Fibroblast of the aortic adventitia (primary cell): ENCODE results near the gene DNAH17. TPM values are rescaled to one million over a fixed set of nuclear protein-coding genes. Genes with fewer than 3 reads are reported as not detected.

Source experiments
- DNase-seq: peaks from one replicate; pipeline ENCODE4 v3.0.0-alpha.2; 2010; ENCODE audit warnings: low read depth
- H3K4me3 ChIP-seq: 2 replicates; pipeline ENCODE4 v1.5.1; 2011; ENCODE audit warnings: low read depth, mild to moderate bottlenecking, control low read depth, low read length, moderate library complexity
- total RNA-seq: library from RNA; depleted of rRNA; stranded (reverse); fragments of >200 nt; gene quantifications from 2 replicates; pipeline ENCODE4 v1.2.3, GENCODE V29; 2012; ENCODE audit warnings: low replicate concordance
- TF ChIP-seq, protein P1 (sequence below): IDR thresholded peaks from 2 replicates; pipeline ENCODE4 v1.5.1; 2011; ENCODE audit warnings: mild to moderate bottlenecking, low read length, control low read depth, inconsistent platforms; ENCODE audit not compliant: insufficient read depth

Gene DNAH17
- total RNA-seq, 1 donor, result not detected

DNA sequence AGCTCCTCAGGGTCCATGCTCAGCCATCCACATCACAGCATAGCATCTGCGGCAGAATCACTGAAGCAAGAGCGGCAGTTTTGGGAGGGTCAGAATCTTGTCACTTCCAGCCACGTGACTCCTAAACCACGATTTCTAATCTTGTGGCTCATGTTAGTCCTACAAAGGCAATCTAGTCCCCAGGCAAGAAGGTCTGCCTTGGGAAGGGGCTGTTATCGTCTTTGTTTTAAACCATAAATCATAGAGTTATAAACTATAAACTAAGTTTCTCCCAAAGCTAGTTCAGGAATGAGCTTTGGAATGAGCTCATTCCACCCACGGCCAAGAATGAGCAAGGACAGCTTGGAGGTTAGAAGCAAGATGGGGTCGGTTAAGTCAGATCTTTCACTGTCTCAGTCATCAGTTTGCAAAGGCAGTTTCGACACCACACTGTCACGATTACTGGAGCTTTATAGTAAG, 20.8 kb upstream of the DNAH17 start:
- TF ChIP-seq, protein P1, sequence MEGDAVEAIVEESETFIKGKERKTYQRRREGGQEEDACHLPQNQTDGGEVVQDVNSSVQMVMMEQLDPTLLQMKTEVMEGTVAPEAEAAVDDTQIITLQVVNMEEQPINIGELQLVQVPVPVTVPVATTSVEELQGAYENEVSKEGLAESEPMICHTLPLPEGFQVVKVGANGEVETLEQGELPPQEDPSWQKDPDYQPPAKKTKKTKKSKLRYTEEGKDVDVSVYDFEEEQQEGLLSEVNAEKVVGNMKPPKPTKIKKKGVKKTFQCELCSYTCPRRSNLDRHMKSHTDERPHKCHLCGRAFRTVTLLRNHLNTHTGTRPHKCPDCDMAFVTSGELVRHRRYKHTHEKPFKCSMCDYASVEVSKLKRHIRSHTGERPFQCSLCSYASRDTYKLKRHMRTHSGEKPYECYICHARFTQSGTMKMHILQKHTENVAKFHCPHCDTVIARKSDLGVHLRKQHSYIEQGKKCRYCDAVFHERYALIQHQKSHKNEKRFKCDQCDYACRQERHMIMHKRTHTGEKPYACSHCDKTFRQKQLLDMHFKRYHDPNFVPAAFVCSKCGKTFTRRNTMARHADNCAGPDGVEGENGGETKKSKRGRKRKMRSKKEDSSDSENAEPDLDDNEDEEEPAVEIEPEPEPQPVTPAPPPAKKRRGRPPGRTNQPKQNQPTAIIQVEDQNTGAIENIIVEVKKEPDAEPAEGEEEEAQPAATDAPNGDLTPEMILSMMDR, result no peak

DNA sequence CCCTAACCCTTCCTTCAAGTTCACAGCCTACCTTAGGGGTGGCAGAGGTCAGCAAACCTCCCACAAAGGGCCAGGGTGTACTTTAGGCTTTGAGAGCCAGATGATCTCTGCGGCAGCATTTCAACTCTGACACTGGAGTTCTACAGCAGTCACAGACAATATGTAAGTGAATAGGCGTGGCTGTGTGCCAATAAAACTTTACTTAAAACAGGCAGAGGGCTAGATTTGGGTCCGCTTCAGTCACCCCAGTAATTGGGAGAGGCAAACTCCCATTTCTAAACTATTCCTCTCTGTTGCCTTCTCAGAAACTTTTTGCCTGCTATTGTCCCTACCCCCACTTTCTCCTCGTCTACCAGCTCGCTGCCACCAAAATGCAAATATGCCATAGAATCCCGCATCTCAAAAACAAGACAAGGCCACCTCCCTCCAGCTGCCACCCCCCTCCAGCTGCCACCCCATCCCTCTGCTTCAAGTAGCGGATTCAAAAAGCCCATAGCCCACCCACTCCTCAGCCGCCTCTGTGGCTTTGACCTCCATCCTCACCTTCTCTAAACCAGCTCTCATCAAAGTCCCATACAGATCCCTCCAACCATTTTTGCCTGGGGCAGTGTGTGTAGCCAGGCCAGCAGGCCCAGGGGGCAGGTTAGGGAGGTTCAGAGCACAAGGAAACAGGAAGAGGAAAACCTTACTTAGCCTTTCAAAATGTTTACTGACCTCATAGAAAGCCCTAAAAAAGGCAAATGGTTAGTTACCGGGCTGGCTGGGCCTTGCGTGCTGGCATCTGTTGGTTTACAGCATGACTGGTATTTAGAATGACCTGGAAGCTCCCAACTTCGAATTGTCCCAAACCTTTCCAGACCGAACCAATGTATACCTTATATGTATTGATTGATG, 19.9 kb upstream of the DNAH17 start:
- DNase-seq, result no peak
- TF ChIP-seq, protein P1, result no peak
- no peak overlapping the region for H3K4me3 ChIP-seq

More for the DNA sequence above, 20.8 kb upstream of the DNAH17 start:
- peak; percentile 49 for DNase-seq
- no peak overlapping the region for H3K4me3 ChIP-seq

GRCh38 chr17:78595135-78595810, 18.1 kb upstream of the DNAH17 start:
- no peak for DNase-seq
- H3K4me3 ChIP-seq, result no peak overlapping the region
- TF ChIP-seq, protein P1, result no peak

- no peak for DNase-seq
- H3K4me3 ChIP-seq, result no peak overlapping the region
- TF ChIP-seq, protein P1, result no peak
Measured at GRCh38 chr17:78592991-78593329, 15.8 kb upstream of the DNAH17 start.

- TF ChIP-seq, protein P1, result no peak
- no peak overlapping the region for H3K4me3 ChIP-seq
- DNase-seq, result no peak
Measured at GRCh38 chr17:78591263-78591671, 14.1 kb upstream of the DNAH17 start.

DNA sequence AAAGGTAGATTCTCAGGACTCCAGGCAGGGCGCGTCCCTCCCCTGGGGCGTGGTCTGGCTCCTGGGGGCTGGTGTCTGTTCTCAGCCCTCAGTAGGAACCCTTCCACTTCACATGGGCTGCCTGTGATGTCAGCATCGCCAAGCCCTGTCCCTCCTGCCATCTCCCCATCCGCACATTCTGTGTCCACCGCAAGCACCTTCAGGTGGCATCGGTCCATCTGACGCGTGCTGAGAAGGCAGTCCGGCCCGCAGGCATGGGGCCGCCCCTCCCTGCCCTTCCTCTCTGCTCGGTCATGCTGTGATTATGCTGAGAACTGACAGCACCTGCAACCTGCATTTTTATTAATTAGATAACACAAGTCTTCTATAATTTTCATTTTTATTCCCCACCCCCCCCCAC, 12.7 kb upstream of the DNAH17 start:
- no peak for DNase-seq
- H3K4me3 ChIP-seq, result no peak overlapping the region
- TF ChIP-seq, protein P1, result no peak
